Ecto neural progenitor cell (in vitro differentiated cells): Measurements from ENCODE around the gene DCUN1D2.
A peak's percentile ranks its signal among the peaks of the same experiment; 100 is the strongest.
"Not testable (repeated sequence)": the region's sequence is repeated elsewhere in the genome, so short reads cannot be mapped to it uniquely, and the experiment has no call there.

Source experiments
- DNase-seq: peaks from one replicate; pipeline ENCODE4 v3.0.0-alpha.2; 2018; ENCODE audit warnings: low spot score

Gene DCUN1D2

GRCh38 chr13:113489549-113490495, 689 bp downstream of the DCUN1D2 start:
- DNase-seq = no peak

- peak; percentile 63 for DNase-seq
Measured at GRCh38 chr13:113489171-113489548, 1.4 kb downstream of the DCUN1D2 start.

GRCh38 chr13:113488283-113488682, 2.2 kb downstream of the DCUN1D2 start:
- DNase-seq = no peak

- no peak for DNase-seq
Measured at GRCh38 chr13:113486698-113487097, 3.8 kb downstream of the DCUN1D2 start.

- DNase-seq = no peak
Measured at GRCh38 chr13:113485545-113485944, 5.0 kb downstream of the DCUN1D2 start.

GRCh38 chr13:113483504-113484293, 6.8 kb downstream of the DCUN1D2 start:
- DNase-seq = no peak

GRCh38 chr13:113483081-113483480, 7.4 kb downstream of the DCUN1D2 start:
- no peak for DNase-seq

GRCh38 chr13:113479179-113479578, 11.3 kb downstream of the DCUN1D2 start:
- no peak for DNase-seq

GRCh38 chr13:113477724-113478123, 12.8 kb downstream of the DCUN1D2 start:
- DNase-seq = no peak

GRCh38 chr13:113476811-113477210, 13.7 kb downstream of the DCUN1D2 start:
- no peak for DNase-seq

- DNase-seq = no peak
Measured at GRCh38 chr13:113475911-113476310, 14.6 kb downstream of the DCUN1D2 start.

- DNase-seq = no peak
Measured at GRCh38 chr13:113475280-113475679, 15.2 kb downstream of the DCUN1D2 start.

GRCh38 chr13:113474179-113474578, 16.3 kb downstream of the DCUN1D2 start:
- DNase-seq = no peak

- DNase-seq = no peak
Measured at GRCh38 chr13:113472355-113473025, 18.0 kb downstream of the DCUN1D2 start.

GRCh38 chr13:113471844-113472243, 18.7 kb downstream of the DCUN1D2 start:
- no peak for DNase-seq

GRCh38 chr13:113470635-113471163, 19.8 kb downstream of the DCUN1D2 start:
- DNase-seq = not testable (repeated sequence)

- DNase-seq = no peak
Measured at GRCh38 chr13:113470073-113470472, 20.4 kb downstream of the DCUN1D2 start.

GRCh38 chr13:113469582-113469981, 20.9 kb downstream of the DCUN1D2 start:
- no peak for DNase-seq

GRCh38 chr13:113468472-113469201, 21.9 kb downstream of the DCUN1D2 start:
- DNase-seq = no peak

- no peak for DNase-seq
Measured at GRCh38 chr13:113468029-113468428, 22.5 kb downstream of the DCUN1D2 start.

GRCh38 chr13:113466383-113466782, 24.1 kb downstream of the DCUN1D2 start:
- DNase-seq = peak; percentile 5
